Activated CD8-positive, alpha-beta memory T cell treated with anti-CD3 and anti-CD28 coated beads, Interleukin-2, amount 50 U/mL, for 48 hours (primary cell): Measurements from ENCODE around the gene PAIP2.
"Not testable (repeated sequence)": the region's sequence is repeated elsewhere in the genome, so short reads cannot be mapped to it uniquely, and the experiment has no call there.

Experiments used
- DNase-seq: peaks from one replicate; pipeline ENCODE4 v3.0.0-alpha.2; 2020

Gene PAIP2

DNA sequence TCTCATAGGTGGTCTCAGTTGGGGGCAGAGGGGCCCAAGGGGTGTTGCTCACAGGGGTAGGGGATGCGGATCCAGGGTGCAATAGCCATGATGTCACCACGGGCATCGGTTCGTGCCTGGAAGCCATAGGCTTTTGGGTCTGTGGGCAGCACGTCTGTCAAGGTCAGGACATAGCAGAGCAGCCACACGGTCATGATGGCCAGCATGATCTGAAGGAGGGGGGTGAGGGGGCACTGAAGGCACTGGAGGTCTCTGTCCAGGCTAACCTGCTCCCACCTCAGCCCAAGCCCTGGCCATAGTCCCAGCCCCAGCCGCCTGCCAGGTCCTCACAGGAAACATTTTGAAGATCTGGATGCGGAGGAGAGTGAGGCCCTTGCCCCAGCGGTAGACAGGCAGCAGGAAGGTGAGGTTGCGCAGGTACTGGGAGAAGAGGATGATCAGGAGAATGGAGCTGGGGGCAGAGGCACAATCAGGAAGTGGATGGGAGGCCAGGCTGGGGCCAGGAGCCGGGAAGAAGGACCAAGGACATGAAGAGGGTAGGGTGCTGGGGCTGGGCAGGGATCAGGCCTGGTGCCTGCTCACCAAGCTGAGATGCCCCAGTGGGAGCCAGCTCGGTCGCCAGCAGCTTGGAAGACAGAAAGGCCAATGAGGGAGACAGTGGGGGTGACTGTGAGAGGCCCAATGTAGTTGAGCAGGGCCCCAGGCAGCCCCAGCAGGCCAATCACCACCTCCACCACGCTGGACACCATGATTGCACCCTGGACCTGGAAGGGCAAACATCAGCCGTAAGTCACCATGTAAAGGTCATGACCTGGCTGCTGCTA lies 38.2 kb downstream of the PAIP2 start:
- no peak for DNase-seq

DNA sequence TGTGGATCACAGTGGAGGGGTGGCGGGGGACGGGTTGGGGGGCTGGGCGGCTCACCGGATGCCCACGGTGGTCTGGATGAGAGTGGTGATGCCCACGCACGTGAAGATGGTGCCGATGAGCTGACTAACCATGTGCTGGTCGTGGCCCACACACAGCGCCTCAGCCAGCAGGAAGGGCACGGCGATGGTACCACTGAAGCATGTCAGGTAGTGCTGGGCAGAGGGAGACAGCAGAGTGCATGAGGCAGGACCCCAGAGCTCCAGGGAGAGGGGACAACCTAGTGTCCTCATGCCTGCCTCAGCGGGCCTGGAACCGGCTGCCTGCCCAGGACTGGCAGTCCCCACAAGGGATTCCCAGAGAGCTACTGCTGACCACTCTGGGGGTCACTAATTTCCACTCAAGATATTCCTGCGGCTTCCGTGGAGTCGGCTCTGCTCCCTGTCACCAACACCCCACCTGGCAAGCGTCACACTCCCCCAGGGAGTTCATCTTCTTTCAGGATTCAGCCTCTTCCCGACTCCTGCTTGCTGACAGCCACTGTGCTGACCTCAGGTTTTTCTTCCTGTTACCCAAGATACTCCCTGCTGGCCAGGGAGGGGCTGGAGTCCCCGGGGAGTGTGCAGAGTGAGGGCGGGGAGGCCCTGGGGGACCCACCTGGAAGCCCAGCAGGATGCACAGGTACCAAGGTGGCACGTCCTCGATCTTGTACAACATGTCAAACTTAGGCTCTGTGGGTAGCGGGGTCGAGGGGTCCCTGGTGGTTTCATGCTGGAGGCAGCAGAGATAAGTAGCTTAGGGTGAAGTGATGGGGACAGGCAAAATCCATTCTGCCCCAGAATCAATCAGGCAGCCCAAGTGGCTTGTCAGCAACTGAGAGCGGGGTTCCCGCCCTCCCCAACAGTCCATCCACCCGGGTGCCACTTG lies 40.4 kb downstream of the PAIP2 start:
- no peak for DNase-seq

DNA sequence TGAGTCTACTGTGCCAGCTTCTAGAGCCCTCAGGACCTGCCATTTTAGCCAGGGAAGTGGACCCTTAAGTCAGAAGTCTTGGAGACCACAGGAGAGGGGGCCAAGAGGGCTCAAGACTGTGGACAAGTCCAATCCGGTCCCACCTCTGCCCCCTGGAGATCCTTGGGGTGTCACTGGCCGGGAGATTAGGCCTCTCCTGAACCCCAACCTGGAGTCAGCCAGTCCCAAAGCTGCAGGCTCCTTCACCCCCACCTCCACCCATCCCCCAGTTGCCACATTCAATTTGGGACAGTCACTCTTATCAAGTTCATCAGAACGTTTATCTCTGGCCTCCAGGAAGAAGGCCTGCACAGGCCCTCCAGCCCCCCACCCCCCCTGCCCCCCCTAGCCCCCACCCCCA lies 41.2 kb downstream of the PAIP2 start:
- DNase-seq = no peak

GRCh38 chr5:139383275-139383992 lies 41.8 kb downstream of the PAIP2 start, which contains the start of gene SLC23A1:
Gene SLC23A1 (minus strand): TSS chr5:139383297. CDS start chr5:139383253, 44 bp downstream.
- DNase-seq = no peak

GRCh38 chr5:139383993-139384590 lies 42.4 kb downstream of the PAIP2 start:
- DNase-seq = no peak

DNA sequence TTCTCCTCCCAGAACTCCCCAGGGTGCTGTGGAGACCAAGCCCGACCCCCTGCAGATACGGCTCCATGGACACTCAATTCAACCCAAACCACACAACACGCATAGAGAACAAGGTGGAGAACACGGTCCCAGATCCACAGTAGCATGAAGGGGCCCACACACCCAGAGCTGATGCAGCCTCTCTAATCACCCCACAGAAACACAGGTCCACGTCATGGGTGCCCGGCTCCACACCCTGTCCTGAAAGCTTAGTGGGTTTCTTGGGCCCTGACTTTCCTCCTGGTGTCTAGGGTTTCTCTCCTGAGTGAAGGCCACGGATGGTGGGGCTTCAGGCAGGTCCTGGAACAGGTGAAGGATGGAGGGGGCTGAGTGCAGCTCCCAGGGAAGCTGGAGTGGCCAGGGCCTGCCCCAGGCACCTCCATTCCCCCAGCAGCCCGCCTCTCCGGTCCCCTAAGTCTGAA lies 43.0 kb downstream of the PAIP2 start:
- no peak for DNase-seq

- no peak for DNase-seq
Measured at GRCh38 chr5:139385061-139386049, 43.7 kb downstream of the PAIP2 start.

DNA sequence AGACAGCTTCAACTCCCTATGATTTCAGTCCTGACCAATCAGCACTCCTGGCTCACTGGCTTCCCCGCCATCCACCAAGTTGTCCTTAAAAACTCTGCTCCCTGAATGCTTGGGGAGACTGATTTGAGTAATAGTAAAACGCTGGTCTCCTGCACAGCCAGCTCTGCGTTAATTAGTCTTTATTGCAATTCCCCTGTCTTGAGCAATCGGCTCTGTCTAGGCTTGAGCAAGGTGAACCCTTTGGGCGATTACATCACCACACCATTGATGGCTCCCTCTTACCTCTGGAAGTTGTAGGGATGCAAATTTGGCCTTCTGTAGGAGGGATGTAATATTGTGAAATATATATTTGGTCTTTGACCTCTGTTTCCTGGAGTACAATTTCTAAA lies 44.4 kb downstream of the PAIP2 start:
- no peak for DNase-seq

- not testable (repeated sequence) for DNase-seq
Measured at GRCh38 chr5:139386956-139387355, 45.3 kb downstream of the PAIP2 start.

DNA sequence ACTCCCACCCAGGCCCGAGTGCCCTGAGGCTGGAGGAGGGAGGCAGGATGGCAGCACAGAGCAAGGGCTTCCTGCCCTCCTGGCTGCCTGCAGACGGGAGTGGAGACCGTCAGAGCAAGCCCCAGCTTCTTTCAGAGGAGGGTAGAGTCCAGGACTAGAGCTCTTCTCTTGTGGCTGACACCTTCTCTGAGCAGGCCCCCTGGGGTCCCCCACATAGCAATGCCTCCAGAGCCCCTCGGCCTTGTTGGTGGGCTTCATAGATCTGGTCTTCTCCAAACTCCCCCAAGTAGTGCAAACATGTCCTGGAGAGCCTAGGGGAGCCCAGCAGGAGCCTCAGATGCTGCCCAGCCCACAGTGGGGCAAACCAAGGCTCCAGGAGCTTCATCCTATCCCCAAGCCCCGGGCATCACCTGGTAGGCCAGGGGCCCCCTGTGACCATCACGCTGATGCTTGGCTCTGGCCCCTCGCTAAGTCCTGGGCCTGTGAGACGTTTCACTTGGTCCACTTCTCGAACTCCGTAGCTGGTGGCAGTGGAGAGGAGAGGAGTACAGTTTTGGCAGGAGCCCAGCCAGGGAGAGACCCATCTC lies 46.0 kb downstream of the PAIP2 start:
- DNase-seq = no peak

- DNase-seq = no peak
Measured at GRCh38 chr5:139388198-139388821, 46.7 kb downstream of the PAIP2 start.

DNA sequence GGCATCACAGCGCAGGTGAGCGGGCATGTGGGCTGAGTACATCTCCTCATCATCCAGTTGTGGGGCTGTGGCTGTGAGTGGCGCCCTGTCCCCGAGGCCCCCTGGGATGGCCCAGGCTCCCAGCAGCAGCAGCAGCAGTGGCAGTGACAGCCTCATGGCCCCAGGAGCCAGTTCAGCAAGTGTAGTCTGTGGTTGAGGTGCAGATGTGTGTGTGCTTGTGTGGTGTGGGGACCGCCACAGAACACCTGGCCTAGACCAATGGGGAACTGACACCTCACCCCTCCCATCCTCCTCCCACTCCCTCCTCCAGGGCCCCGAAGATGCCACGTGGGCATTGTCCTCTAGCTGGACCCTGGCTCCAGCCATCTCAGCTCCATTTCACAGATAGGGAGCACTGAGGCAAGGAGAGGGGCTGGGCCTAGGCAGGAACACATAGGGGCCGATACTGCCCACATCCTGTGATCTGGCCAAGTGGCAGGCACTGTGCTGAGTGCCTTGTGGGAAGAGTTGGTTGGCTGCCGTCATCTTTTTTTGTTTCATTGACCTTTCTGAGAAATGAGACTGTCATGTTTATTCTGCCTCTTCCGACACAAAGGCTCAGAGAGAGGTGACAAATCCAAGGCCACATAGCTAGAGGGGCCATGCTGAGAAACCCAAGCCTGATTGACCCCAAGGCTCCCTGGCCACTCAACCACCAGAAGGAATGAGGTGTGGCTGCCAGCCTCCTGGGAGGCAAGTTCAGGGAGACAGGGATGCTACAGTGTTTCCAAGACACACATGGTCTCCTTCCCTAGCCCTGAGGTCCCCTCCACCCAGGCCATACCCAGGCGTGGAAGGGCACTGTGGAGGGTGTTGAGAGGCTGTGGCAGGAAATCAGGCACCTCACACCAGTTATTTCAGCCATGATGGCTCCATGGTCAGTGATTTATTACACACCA lies 48.3 kb downstream of the PAIP2 start, which contains the start of gene MZB1:
TSS of gene MZB1 (minus strand) at position 213 of the 938 bp plus-strand sequence. CDS start at position 156, 57 bp downstream.
- peak; percentile 85 for DNase-seq

DNA sequence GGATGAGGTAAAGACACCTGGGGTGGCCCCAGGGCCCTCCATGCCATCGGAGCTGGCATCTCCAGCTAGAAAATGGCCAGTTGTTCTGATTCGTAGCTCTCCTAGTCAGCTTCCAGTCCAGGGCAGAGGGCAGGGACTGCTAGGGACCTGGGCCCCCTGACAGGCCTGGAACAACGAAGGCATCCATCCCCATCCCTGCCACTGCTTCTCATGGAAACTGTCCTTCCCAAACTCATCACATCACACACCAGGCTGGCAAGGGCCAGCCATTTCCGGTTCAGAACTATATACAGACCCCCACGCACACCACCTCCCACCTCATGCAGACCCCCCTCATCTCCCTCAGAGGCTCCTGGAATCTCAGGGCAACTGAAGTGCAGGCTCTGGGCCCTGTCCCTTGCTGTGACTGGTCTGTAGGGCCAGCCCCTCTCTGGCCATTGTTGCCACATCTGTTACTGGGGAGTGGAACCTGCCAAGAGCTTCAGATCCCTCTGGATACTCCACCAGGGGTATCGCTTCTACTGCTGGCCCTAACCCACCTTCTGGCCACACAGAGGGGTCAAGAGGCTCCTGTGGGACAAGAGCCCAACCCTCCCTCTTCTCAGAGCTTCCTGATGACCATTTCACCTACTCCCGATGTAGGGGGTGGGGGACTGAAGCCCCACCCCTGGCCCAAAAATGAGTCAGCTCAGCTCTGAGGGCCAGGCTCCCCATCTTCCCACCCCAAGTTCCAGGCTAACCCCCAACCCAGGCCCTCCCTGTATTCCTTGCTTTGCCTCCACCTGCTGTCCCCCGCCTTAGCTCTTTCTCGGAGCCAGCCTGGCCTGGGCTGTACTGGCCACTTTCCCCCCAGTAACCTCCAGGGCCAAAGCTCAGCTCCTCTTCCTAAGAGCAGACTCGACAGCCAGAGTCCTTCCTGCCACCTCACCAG lies 49.2 kb downstream of the PAIP2 start:
- no peak for DNase-seq

DNA sequence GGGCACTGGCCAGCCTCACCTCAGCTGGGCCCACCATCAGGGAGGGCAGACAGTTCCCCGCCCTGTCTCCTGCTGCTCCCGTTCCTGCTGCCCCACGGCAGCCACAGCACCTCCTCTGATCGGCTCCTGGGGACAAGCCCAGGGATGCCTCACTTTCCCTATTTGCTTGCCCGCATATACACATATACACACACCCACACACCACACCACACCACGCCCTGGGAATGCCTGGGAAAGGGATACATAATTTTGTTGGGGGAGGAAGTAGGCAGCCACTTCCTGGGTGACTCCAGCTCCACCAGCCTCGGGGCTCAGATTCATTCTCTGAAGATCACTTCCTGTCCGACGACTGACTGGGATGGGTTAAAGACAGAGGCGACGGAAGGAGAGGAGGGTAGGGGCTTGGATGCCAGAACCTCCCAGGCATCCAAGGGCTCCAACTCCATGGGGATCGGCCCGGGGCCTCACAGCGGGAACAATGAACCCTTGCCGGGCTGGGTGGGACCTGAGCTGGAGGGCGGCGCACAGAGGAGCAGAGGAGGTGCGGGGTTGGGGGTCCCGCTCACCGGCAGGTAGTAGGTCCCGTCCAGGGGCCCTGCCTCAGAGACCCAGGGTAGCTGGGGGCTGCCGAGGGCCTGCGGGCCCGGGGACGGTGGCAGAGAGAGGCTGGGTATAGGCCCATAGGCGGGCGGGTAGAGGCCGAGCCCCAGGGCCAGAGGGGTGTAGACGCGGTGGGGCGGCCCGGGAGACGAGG lies 50.1 kb downstream of the PAIP2 start:
- DNase-seq = peak; percentile 69

DNA sequence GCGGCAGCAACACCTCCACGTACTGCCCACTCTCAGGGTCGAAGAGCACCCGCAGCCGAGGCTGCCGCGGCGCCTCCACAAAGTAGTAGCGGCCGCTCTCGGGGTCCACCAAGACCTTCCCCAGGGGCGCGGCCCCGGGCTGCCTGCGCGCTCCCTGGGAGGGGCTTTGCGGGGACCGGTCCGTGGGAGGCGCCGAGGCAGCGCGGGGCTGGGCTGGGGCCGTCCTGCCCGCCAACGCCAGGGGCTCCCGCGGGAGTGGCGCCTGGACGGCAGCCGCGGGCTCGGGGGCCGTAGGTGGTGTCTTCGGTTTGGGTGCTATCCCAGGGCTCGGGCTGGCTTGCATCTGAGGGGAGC lies 50.6 kb downstream of the PAIP2 start:
- DNase-seq = no peak

- peak; percentile 93 for DNase-seq
Measured at GRCh38 chr5:139392678-139393496, 51.2 kb downstream of the PAIP2 start.
